Smooth muscle cell (in vitro differentiated cells): ENCODE measurements around the gene MAPK8IP3. TPM values are rescaled to one million over a fixed set of nuclear protein-coding genes. Genes with fewer than 3 reads are reported as not detected.

Experiments
- DNase-seq: peaks from one replicate; lab custom pipeline; 2025; ENCODE audit not compliant: unreplicated experiment; lab: John Stamatoyannopoulos, UW
- H2AFZ ChIP-seq: fragments of 200-600 bp; sonication (generic); 2 replicates; pipeline ENCODE4 v1.6.0; 2016; ENCODE audit warnings: antibody characterized with exemption, low read depth, mild to moderate bottlenecking
- H3F3A ChIP-seq: fragments of 200-600 bp; sonication (generic); 2 replicates; pipeline ENCODE4 v1.6.0; 2017; ENCODE audit warnings: antibody characterized with exemption, low read depth
- H3K27ac ChIP-seq: fragments of 200-600 bp; sonication (generic); 2 replicates; pipeline ENCODE4 v1.5.1; 2016; ENCODE audit warnings: low read depth, mild to moderate bottlenecking
- H3K27me3 ChIP-seq: fragments of 200-600 bp; sonication (generic); 2 replicates; pipeline ENCODE4 v1.6.1; 2016; ENCODE audit warnings: low read depth, mild to moderate bottlenecking
- H3K36me3 ChIP-seq: fragments of 200-600 bp; sonication (generic); 2 replicates; pipeline ENCODE4 v1.5.1; 2016; ENCODE audit warnings: low read depth
- H3K4me1 ChIP-seq: fragments of 200-600 bp; sonication (generic); 2 replicates; pipeline ENCODE4 v1.5.1; 2016; ENCODE audit warnings: low read depth
- H3K4me2 ChIP-seq: fragments of 200-600 bp; sonication (generic); 2 replicates; pipeline ENCODE4 v1.6.0; 2016; ENCODE audit warnings: mild to moderate bottlenecking
- H3K4me3 ChIP-seq: fragments of 200-600 bp; sonication (generic); 2 replicates; pipeline ENCODE4 v1.5.1; 2016; ENCODE audit warnings: mild to moderate bottlenecking
- H3K79me2 ChIP-seq: fragments of 200-600 bp; sonication (generic); 2 replicates; pipeline ENCODE4 v1.6.0; 2016; ENCODE audit warnings: low read depth, mild to moderate bottlenecking
- H3K9ac ChIP-seq: fragments of 200-600 bp; sonication (generic); 2 replicates; pipeline ENCODE4 v1.6.0; 2016; ENCODE audit warnings: low read depth
- H3K9me3 ChIP-seq: fragments of 200-600 bp; sonication (generic); replicated peaks from 2 replicates; pipeline ENCODE4 v1.5.1; 2016; ENCODE audit warnings: low read depth
- H4K20me1 ChIP-seq: fragments of 200-600 bp; sonication (generic); 2 replicates; pipeline ENCODE4 v1.6.0; 2016; ENCODE audit warnings: low read depth
- CTCF ChIP-seq: fragments of 200-600 bp; sonication (generic); IDR thresholded peaks from 2 replicates; pipeline ENCODE4 v1.5.1; 2017; ENCODE audit warnings: borderline replicate concordance, mild to moderate bottlenecking, antibody characterized with exemption; ENCODE audit not compliant: insufficient read depth, poor library complexity, severe bottlenecking
- WGBS: methylation state at CpG from one replicate; pipeline ENCODE4 v1.1.7; 2016; ENCODE audit warnings: low lambda C conversion rate; 5-methylcytosine and 5-hydroxymethylcytosine counted together
- polyA plus RNA-seq: library from polyadenylated mRNA; unstranded; fragments of >200 nt; fragmentation: Nextera tagmentation; extraction: Ambion mirVana; gene quantifications from 2 replicates; pipeline ENCODE4 v1.2.1, GENCODE V29; 2016
- total RNA-seq: library from RNA; depleted of rRNA; stranded (reverse); fragments of >200 nt; gene quantifications from 2 replicates; pipeline ENCODE4 v1.2.3, GENCODE V29; 2014

MAPK8IP3 gene
- total and polyA plus RNA-seq, 2 experiments from 2014 or later: 43.6 to 47.8 TPM

DNA sequence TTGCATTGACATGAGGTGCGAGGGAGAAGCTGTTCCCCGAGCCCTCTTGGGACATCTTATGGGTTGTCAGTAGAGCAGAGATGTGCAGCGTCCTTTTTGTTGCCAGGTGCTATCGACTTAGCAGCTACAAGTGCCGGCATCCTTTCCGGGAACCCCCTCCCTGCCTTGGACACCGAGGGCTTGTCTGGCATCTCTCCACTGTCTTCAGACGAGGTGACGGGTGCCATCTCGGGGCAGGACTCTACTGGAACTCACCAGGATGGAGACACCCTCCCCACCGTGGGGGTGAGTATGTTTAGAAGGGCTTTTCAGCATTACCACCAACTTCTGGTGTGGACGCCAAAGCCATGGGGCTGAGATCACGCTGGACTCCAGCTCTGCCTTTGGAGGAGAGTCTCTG lies 39.7 kb upstream of the MAPK8IP3 start:
- Histone ChIP-seq H3K4me2 (no peak overlapping the region), H3K27ac (no peak overlapping the region), H3K27me3 (no peaks in the 10 kb centered on the region), H3K36me3 (peaks cover 10% of the 10 kb centered on the region), H3K79me2 (no peaks in the 10 kb centered on the region), H3K4me3 (no peak overlapping the region), H2AFZ (no peak overlapping the region), H3K9me3 (no peaks in the 10 kb centered on the region), H3K4me1 (no peaks in the 10 kb centered on the region), H3K9ac (no peak overlapping the region), H4K20me1 (no peaks in the 10 kb centered on the region), H3F3A (no peaks in the 10 kb centered on the region)
- WGBS: 97% methylated on average over 13 of the region's 13 CpGs
- no peak for DNase-seq
- no peak for TF ChIP-seq CTCF

DNA sequence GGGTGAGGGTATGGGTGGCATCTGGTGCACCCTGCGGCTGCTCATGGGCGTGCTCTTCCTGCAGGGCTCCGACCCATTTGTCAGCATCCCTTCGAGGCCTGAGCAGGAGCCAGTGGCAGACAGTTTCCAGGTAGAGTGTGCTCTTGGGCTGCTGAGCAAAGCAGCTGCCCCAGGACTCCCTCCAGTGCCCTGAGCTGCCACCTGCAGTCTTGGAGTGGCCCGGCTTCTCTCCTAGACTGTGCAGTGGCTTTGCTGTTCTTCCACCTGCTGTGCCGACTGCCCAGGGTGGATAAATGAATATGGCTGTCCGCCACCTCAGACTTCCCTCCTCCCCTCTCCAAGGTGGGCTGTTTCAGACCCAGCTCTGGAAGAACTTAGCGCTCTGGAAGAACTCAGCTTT lies 38.7 kb upstream of the MAPK8IP3 start:
- Histone ChIP-seq H2AFZ (no peak overlapping the region), H3K9me3 (no peaks in the 10 kb centered on the region), H3K4me3 (no peak overlapping the region), H3K79me2 (no peaks in the 10 kb centered on the region), H3K4me2 (no peak overlapping the region), H3F3A (no peaks in the 10 kb centered on the region), H4K20me1 (no peaks in the 10 kb centered on the region), H3K27me3 (no peaks in the 10 kb centered on the region), H3K4me1 (no peaks in the 10 kb centered on the region), H3K9ac (no peak overlapping the region), H3K27ac (no peak overlapping the region), H3K36me3 (peaks cover 10% of the 10 kb centered on the region)
- TF ChIP-seq CTCF: no peak
- DNase-seq: no peak
- WGBS: 95% methylated on average over 8 of the region's 8 CpGs

DNA sequence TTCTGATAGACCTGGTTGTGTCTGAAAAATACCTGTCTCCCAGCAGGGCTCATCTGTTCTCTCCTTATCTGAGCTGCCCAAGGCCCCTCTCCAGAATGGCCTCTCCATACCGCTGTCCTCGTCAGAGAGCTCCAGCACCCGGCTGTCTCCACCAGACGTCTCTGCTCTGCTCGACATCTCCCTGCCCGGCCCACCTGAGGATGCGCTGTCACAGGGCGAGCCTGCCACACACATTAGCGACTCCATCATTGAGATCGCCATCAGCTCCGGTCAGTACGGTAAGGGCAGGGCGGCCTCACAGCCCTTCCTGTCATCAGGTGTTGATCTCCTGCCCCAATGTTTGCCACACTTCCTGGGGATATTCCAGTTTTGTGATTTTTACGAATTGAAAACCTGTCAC lies 38.1 kb upstream of the MAPK8IP3 start:
- Histone ChIP-seq H3K79me2 (no peaks in the 10 kb centered on the region), H3K9me3 (no peaks in the 10 kb centered on the region), H3K4me3 (no peak overlapping the region), H3K27ac (no peak overlapping the region), H3K4me2 (no peak overlapping the region), H4K20me1 (no peaks in the 10 kb centered on the region), H3K36me3 (peaks cover 10% of the 10 kb centered on the region), H3K27me3 (no peaks in the 10 kb centered on the region), H3K9ac (no peak overlapping the region), H3F3A (no peaks in the 10 kb centered on the region), H3K4me1 (no peaks in the 10 kb centered on the region), H2AFZ (no peak overlapping the region)
- WGBS: 97% methylated on average over 14 of the region's 14 CpGs
- no peak for DNase-seq
- no peak for TF ChIP-seq CTCF

DNA sequence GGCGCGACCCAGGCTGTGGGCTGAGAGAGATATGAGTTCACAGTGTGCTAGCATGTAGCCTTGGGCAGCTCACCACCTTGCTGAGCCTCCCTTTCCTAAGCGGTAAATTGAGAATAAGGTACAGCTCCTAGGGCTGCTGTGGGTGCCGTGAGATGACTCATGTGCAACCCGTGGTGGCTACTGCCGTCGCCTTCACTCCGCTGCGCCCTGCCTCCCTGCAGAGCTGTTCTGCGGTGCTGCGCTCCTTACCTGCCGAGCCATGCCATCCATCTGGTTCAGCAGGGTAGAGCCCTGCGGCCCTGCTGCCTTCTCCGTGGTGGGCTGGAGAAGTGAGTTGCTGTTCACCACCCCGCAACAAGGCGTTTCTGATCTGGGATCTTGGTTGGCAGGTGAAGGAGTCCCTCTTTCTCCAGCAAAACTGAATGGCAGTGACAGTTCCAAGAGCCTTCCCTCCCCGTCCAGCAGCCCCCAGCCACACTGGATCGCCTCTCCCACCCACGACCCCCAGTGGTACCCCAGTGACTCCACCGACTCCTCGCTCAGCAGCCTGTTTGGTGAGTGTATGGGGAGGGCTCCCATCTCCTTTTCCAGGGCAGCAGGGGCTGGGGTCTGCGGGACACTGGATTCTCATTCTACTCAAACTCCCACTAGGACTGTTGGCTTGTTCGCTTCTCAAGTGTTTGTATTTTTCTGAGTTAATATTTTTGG lies 37.2 kb upstream of the MAPK8IP3 start:
- TF ChIP-seq CTCF: no peak
- Histone ChIP-seq H4K20me1 (no peaks in the 10 kb centered on the region), H2AFZ (no peak overlapping the region), H3K9ac (no peak overlapping the region), H3K9me3 (no peaks in the 10 kb centered on the region), H3K4me3 (no peak overlapping the region), H3K4me2 (no peak overlapping the region), H3K36me3 (peaks cover 10% of the 10 kb centered on the region), H3K4me1 (no peaks in the 10 kb centered on the region), H3F3A (no peaks in the 10 kb centered on the region), H3K79me2 (no peaks in the 10 kb centered on the region), H3K27ac (no peak overlapping the region), H3K27me3 (no peaks in the 10 kb centered on the region)
- no peak for DNase-seq
- WGBS: 98% methylated on average over 23 of the region's 23 CpGs
